ENCODE measurements around the gene HIBCH. TPM values are rescaled to one million over a fixed set of nuclear protein-coding genes. Genes with fewer than 3 reads are reported as not detected.
"Not testable (repeated sequence)": the region's sequence is repeated elsewhere in the genome, so short reads cannot be mapped to it uniquely, and the experiment has no call there.

HIBCH gene
- total RNA-seq, 1 donor from 2014 or later, result 80.7 TPM

GRCh38 chr2:190162851-190163250, 156.8 kb downstream of the HIBCH start:
- ATAC-seq (no peak), DNase-seq (ENCODE audit: low spot score) (no peak)

GRCh38 chr2:190159453-190159852, 160.2 kb downstream of the HIBCH start:
- ATAC-seq (no peak), DNase-seq (ENCODE audit: low spot score) (no peak)

GRCh38 chr2:190158798-190159434, 160.7 kb downstream of the HIBCH start:
- ATAC-seq, result no peak
- no peak for DNase-seq (ENCODE audit: low spot score)

DNA sequence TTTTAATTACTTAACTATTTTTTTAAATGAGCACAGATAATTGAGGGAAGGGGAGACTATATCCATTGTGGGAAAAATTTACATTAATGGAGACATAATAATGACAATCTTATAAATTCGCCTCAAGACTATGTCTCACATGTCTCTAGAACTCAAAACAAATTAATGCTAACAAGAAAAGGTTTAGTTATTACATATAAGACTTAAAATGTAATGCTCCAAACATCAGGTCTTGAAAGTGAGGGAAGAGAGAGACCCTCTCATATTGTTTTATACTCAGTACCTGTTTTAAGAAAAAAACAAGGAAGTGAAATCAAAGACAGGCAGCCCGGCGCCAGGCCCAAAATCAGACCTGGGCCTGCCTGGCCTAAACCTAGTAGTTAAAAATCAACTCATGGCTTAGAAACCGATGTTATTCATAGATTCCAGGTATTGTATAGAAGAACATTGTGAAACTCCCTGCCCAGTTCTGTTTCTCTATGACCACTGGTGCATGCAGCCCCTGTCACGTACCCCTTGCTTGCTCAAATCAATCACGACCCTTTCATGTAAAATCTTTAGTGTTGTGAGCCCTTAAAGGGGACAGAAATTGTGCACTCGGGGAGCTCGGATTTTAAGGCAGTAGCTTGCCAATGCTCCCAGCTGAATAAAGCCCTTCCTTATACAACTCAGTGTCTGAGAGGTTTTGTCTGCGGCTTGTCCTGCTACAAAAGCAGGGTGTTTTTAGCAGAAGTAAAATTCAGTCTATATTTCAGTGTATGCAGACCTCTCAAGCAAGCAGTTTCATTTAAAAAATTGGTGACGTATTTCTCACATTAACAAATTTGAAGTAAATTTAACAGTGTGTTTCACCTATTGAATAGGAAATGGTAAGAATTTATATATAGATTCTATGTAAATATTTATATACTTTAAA, 161.8 kb downstream of the HIBCH start:
- DNase-seq (ENCODE audit: low spot score); ATAC-seq: not testable (repeated sequence)

DNA sequence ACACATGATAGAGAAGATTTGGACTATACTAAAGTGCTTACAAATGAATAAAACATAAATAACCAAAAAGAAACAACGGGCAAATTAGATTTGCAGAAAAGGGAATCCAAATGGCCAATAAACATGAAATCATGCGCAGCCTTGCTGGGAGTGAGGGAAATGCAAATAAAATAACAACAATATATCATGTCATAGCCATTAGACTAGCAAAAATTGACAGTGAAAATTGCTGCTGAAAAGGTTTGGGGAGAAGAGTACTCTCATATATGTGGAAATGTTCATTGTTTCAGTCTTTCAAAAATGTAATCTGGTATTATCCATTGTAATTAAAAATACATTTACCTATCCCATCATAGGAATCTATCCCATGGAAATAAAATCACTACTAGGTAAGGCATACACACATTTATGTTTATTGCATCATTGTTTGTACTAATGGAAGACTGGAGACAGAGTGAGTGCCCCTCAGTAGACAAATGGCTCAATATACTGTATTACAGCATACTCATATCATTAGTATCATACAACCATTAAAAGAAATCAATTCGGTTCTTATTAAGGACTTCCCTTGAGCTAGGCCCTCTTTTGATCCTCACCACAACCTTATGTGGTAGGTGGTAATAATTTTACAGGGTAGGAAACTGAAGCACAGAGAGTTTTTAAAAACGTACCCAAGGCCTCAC, 163.0 kb downstream of the HIBCH start:
- DNase-seq (ENCODE audit: low spot score) (no peak), ATAC-seq (no peak)

Other genes with a start within 250 kb of the HIBCH start
- gene INPP1, start 23.8 kb upstream of the HIBCH start, total RNA-seq, result 12.4 TPM
- 1.9 TPM for gene MFSD6, start 88.5 kb upstream of the HIBCH start, total RNA-seq
- 1.4 TPM for gene NEMP2, start 214.9 kb upstream of the HIBCH start, total RNA-seq